Astrocyte of the spinal cord (primary cell): Measurements from ENCODE around the gene SLC9A9.
A peak's percentile ranks its signal among the peaks of the same experiment; 100 is the strongest.

Source experiments
- DNase-seq: peaks from one replicate; pipeline ENCODE4 v3.0.0; 2011; ENCODE audit warnings: low read depth, low spot score
- H3K4me3 ChIP-seq: 2 replicates; pipeline ENCODE4 v1.5.1; 2011; ENCODE audit warnings: low read depth, mild to moderate bottlenecking, low read length, moderate library complexity
- in situ Hi-C: cut with HindIII; loops from 2 replicates; pipeline ENCODE4 v1.10.0; 2017; ENCODE audit warnings: low sequenced_read_pairs
- TF ChIP-seq, protein P1 (sequence below): IDR thresholded peaks from 2 replicates; pipeline ENCODE4 v1.5.1; 2012; ENCODE audit warnings: low read depth, mild to moderate bottlenecking, low read length, inconsistent platforms

SLC9A9 gene

GRCh38 chr3:143313025-143313892 is 535.0 kb downstream of the SLC9A9 start:
- TF ChIP-seq, protein P1, sequence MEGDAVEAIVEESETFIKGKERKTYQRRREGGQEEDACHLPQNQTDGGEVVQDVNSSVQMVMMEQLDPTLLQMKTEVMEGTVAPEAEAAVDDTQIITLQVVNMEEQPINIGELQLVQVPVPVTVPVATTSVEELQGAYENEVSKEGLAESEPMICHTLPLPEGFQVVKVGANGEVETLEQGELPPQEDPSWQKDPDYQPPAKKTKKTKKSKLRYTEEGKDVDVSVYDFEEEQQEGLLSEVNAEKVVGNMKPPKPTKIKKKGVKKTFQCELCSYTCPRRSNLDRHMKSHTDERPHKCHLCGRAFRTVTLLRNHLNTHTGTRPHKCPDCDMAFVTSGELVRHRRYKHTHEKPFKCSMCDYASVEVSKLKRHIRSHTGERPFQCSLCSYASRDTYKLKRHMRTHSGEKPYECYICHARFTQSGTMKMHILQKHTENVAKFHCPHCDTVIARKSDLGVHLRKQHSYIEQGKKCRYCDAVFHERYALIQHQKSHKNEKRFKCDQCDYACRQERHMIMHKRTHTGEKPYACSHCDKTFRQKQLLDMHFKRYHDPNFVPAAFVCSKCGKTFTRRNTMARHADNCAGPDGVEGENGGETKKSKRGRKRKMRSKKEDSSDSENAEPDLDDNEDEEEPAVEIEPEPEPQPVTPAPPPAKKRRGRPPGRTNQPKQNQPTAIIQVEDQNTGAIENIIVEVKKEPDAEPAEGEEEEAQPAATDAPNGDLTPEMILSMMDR = no peak
- DNase-seq = no peak
- in situ Hi-C loops = no loop called here
- no peak overlapping the region for H3K4me3 ChIP-seq

- in situ Hi-C loops = no loop called here
- DNase-seq = no peak
Measured at GRCh38 chr3:143311096-143311495, 537.2 kb downstream of the SLC9A9 start.

GRCh38 chr3:143309705-143310104 is 538.6 kb downstream of the SLC9A9 start:
- in situ Hi-C loops = no loop called here

More at GRCh38 chr3:143311096-143311495, 537.2 kb downstream of the SLC9A9 start:
- TF ChIP-seq, protein P1 = no peak
- no peak overlapping the region for H3K4me3 ChIP-seq

GRCh38 chr3:143307613-143308183 is 540.6 kb downstream of the SLC9A9 start:
- in situ Hi-C loops = no loop called here
- H3K4me3 ChIP-seq = no peak overlapping the region
- TF ChIP-seq, protein P1 = no peak
- no peak for DNase-seq

More at GRCh38 chr3:143309705-143310104, 538.6 kb downstream of the SLC9A9 start:
- TF ChIP-seq, protein P1 = no peak
- no peak for DNase-seq
- no peak overlapping the region for H3K4me3 ChIP-seq

DNA sequence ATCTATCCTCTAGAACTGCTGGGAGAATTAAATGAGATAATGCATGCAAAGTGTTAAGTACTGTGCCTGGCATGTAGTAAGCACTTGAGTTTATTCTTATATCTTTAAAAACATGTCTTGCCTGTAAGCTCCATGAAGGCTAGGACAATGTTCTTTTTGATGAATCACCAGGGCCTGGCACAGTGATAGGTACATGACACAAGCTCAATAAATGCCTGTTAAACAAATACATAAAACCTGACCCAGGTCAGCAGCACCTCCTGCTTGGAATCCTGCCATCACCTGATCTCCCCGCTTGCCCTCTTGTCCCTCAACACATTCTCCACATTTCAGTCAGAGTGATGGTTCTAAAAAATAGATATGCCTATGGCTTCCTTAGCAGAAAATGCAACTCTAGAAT is 541.9 kb downstream of the SLC9A9 start:
- TF ChIP-seq, protein P1 = no peak
- in situ Hi-C loops = no loop called here
- H3K4me3 ChIP-seq = no peak overlapping the region
- no peak for DNase-seq

GRCh38 chr3:143302638-143303171 is 545.6 kb downstream of the SLC9A9 start:
- peak; percentile 72 for DNase-seq
- TF ChIP-seq, protein P1 = no peak
- in situ Hi-C loops = no loop called here
- H3K4me3 ChIP-seq = no peak overlapping the region
